Tibial nerve (tissue), 4 donors: Measurements from ENCODE around the gene PLS1.
"Not testable (repeated sequence)": the region's sequence is repeated elsewhere in the genome, so short reads cannot be mapped to it uniquely, and the experiment has no call there.

ENCODE experiments used
- CTCF ChIP-seq, 5 experiments: fragments of 200-600 bp in 3 of 5; fragments of 450-650 bp in 2 of 5; sonication (generic) in 3 of 5; IDR thresholded peaks; one replicate each; pipeline ENCODE4 v1.5.1; 2016 to 2019; ENCODE audit warnings: antibody characterized with exemption in 5 of 5, mild to moderate bottlenecking in 3 of 5, moderate library complexity in 2 of 5
- EP300 ChIP-seq, 2 donors: sonication (generic); formaldehyde crosslinking; IDR thresholded peaks; one replicate each; pipeline ENCODE4 v1.6.1; 2017; ENCODE audit warnings: antibody characterized with exemption in 2 of 2, mild to moderate bottlenecking in 1 of 2
- POLR2A ChIP-seq, 2 donors: fragments of 450-650 bp; IDR thresholded peaks; one replicate each; pipeline ENCODE4 v1.6.1; 2017; ENCODE audit warnings: antibody characterized with exemption in 2 of 2, mild to moderate bottlenecking in 2 of 2, moderate library complexity in 2 of 2

GRCh38 chr3:142552579-142552978 lies 43.6 kb upstream of the PLS1 start:
- TF ChIP-seq POLR2A, CTCF, EP300 (IDR thresholded peaks at IDR 0.05): not testable (repeated sequence)
